Measurements from ENCODE around the gene PGP.

PGP gene

GRCh38 chr16:2194166-2194834 lies 20.3 kb downstream of the PGP start:
- H3K27ac ChIP-seq (ENCODE audit: low read depth, low read length) = no peak overlapping the region
- TF ChIP-seq CTCF (IDR thresholded peaks at IDR 0.05; ENCODE audit: insufficient read depth, low read length, poor library complexity, severe bottlenecking) = no peak
- TF ChIP-seq EZH2phosphoT487 (conservative IDR thresholded peaks at IDR 0.05; ENCODE audit: low read length) = no peak
- no peak overlapping the region for H3K4me2 ChIP-seq (ENCODE audit: low read depth, low read length, poor library complexity, severe bottlenecking)
- no peaks in the 10 kb centered on the region for H3K9me2 ChIP-seq (replicated peaks; ENCODE audit: insufficient read depth, low read length)
- no peaks in the 10 kb centered on the region for H3K79me2 ChIP-seq (ENCODE audit: insufficient read depth, low read length)
- no peaks in the 10 kb centered on the region for H4K20me1 ChIP-seq (ENCODE audit: low read depth, low read length)
- no peak overlapping the region for H2AFZ ChIP-seq (ENCODE audit: low read depth, low read length, severe bottlenecking)
- 0 out of 2 replicates have a peak, but pooled peaks cover 8% of the 10 kb centered on the region for H3F3A ChIP-seq (ENCODE audit: insufficient read depth)
- H3K36me3 ChIP-seq (ENCODE audit: low read length) = no peaks in the 10 kb centered on the region
- no peaks in the 10 kb centered on the region for H3K27me3 ChIP-seq (ENCODE audit: low read length)
- H3K9me3 ChIP-seq (ENCODE audit: insufficient read depth, low read length) = no peaks in the 10 kb centered on the region
- no peak overlapping the region for H3K9ac ChIP-seq (ENCODE audit: low read length)
- H3K4me3 ChIP-seq (ENCODE audit: insufficient read depth, low read length, poor library complexity, severe bottlenecking) = no peak overlapping the region

GRCh38 chr16:2191446-2191706 lies 23.3 kb downstream of the PGP start:
- Histone ChIP-seq H3K27me3 (ENCODE audit: low read length) (no peaks in the 10 kb centered on the region), H3K79me2 (ENCODE audit: insufficient read depth, low read length) (no peaks in the 10 kb centered on the region), H3K4me3 (ENCODE audit: insufficient read depth, low read length, poor library complexity, severe bottlenecking) (no peak overlapping the region), H3K4me2 (ENCODE audit: low read depth, low read length, poor library complexity, severe bottlenecking) (no peak overlapping the region), H3K9me2 (replicated peaks; ENCODE audit: insufficient read depth, low read length) (no peaks in the 10 kb centered on the region), H3K27ac (ENCODE audit: low read depth, low read length) (no peak overlapping the region), H3K36me3 (ENCODE audit: low read length) (no peaks in the 10 kb centered on the region), H2AFZ (ENCODE audit: low read depth, low read length, severe bottlenecking) (no peak overlapping the region), H3F3A (ENCODE audit: insufficient read depth) (no peaks in the 10 kb centered on the region), H3K9ac (ENCODE audit: low read length) (no peak overlapping the region), H4K20me1 (ENCODE audit: low read depth, low read length) (no peaks in the 10 kb centered on the region), H3K9me3 (ENCODE audit: insufficient read depth, low read length) (no peaks in the 10 kb centered on the region)
- TF ChIP-seq EZH2phosphoT487 (conservative IDR thresholded peaks at IDR 0.05; ENCODE audit: low read length) (no peak), CTCF (IDR thresholded peaks at IDR 0.05; ENCODE audit: insufficient read depth, low read length, poor library complexity, severe bottlenecking) (no peak)

GRCh38 chr16:2190659-2191445 lies 23.8 kb downstream of the PGP start:
- TF ChIP-seq EZH2phosphoT487 (conservative IDR thresholded peaks at IDR 0.05; ENCODE audit: low read length) (no peak), CTCF (IDR thresholded peaks at IDR 0.05; ENCODE audit: insufficient read depth, low read length, poor library complexity, severe bottlenecking) (no peak)

More at GRCh38 chr16:2190659-2191445, 23.8 kb downstream of the PGP start:
- Histone ChIP-seq H3K79me2 (ENCODE audit: insufficient read depth, low read length) (no peaks in the 10 kb centered on the region), H3K9ac (ENCODE audit: low read length) (no peak overlapping the region), H3K27ac (ENCODE audit: low read depth, low read length) (no peak overlapping the region), H3K36me3 (ENCODE audit: low read length) (no peaks in the 10 kb centered on the region), H3K4me3 (ENCODE audit: insufficient read depth, low read length, poor library complexity, severe bottlenecking) (no peak overlapping the region), H3F3A (ENCODE audit: insufficient read depth) (no peaks in the 10 kb centered on the region), H3K4me2 (ENCODE audit: low read depth, low read length, poor library complexity, severe bottlenecking) (no peak overlapping the region), H3K9me2 (replicated peaks; ENCODE audit: insufficient read depth, low read length) (no peaks in the 10 kb centered on the region), H3K9me3 (ENCODE audit: insufficient read depth, low read length) (no peaks in the 10 kb centered on the region), H2AFZ (ENCODE audit: low read depth, low read length, severe bottlenecking) (no peak overlapping the region), H4K20me1 (ENCODE audit: low read depth, low read length) (no peaks in the 10 kb centered on the region), H3K27me3 (ENCODE audit: low read length) (no peaks in the 10 kb centered on the region)
